Fibroblast of upper back skin (primary cell): Measurements from ENCODE around the gene FAM149A.
A peak's percentile ranks its signal among the peaks of the same experiment; 100 is the strongest.

Source experiments
- DNase-seq: peaks from one replicate; pipeline ENCODE4 v3.0.0-alpha.2; 2013

Gene FAM149A

GRCh38 chr4:186204686-186205085 is 100.2 kb downstream of the FAM149A start:
- no peak for DNase-seq

GRCh38 chr4:186205156-186205555 is 100.7 kb downstream of the FAM149A start:
- no peak for DNase-seq

GRCh38 chr4:186216465-186217024 is 112.0 kb downstream of the FAM149A start:
- DNase-seq, result peak; percentile 9

- no peak for DNase-seq
Measured at GRCh38 chr4:186217733-186218293, 113.3 kb downstream of the FAM149A start.

GRCh38 chr4:186221624-186222023 is 117.1 kb downstream of the FAM149A start:
- DNase-seq, result no peak
